Caco-2 (cell line): ENCODE results near the gene E2F8. TPM values are rescaled to one million over a fixed set of nuclear protein-coding genes. Genes with fewer than 3 reads are reported as not detected.

Experiments
- BruUV-seq: library from RNA; stranded (reverse); fragments of 400-500 nt; replicated peaks from 2 replicates; lab custom pipeline; 2021; lab: Mats Ljungman, UMichigan
- CTCF ChIA-PET: fragments of 300-600 bp; sonication (Branson Sonifier 250); formaldehyde crosslinking; loops from one replicate; lab custom pipeline; 2022; ENCODE audit warnings: antibody characterized with exemption; lab: Charles Lee
- POLR2A ChIA-PET: fragments of 300-600 bp; sonication (Branson Sonifier 250); formaldehyde crosslinking; loops from one replicate; lab custom pipeline; 2022; ENCODE audit warnings: antibody characterized with exemption; lab: Charles Lee
- DNase-seq, 2 experiments: peaks; one replicate each; pipeline versions ENCODE4 v3.0.0 to v3.0.0-alpha.2; 2020 to 2022
- H3K27me3 ChIP-seq: replicated peaks from 2 replicates; pipeline ENCODE4 v1.6.0; 2011; ENCODE audit warnings: low read length; ENCODE audit not compliant: control insufficient read depth, insufficient read depth
- H3K36me3 ChIP-seq: 2 replicates; pipeline ENCODE4 v1.5.1; 2011; ENCODE audit warnings: low read length; ENCODE audit not compliant: control insufficient read depth, insufficient read depth
- H3K4me1 ChIP-seq: fragments of 250-450 bp; sonication (Bioruptor Pico); 2 replicates; pipeline ENCODE4 v1.5.1; 2020; ENCODE audit warnings: mild to moderate bottlenecking
- H3K4me3 ChIP-seq: 2 replicates; pipeline ENCODE4 v1.5.1; 2011; ENCODE audit warnings: low read depth, mild to moderate bottlenecking, control low read depth, low read length
- H3K9me3 ChIP-seq: fragments of 250-450 bp; sonication (Bioruptor Pico); 2 replicates; pipeline ENCODE4 v1.5.1; 2020; ENCODE audit warnings: mild to moderate bottlenecking, moderate library complexity
- H3K27ac Mint-ChIP-seq: one replicate; pipeline ENCODE4 v1.8.0; 2022; ENCODE audit warnings: mixed read lengths; ENCODE audit not compliant: unreplicated experiment
- H3K27me3 Mint-ChIP-seq: one replicate; pipeline ENCODE4 v1.8.0; 2022; ENCODE audit warnings: mixed read lengths; ENCODE audit not compliant: insufficient read depth, unreplicated experiment
- H3K36me3 Mint-ChIP-seq: one replicate; pipeline ENCODE4 v1.8.0; 2022; ENCODE audit warnings: mild to moderate bottlenecking, mixed read lengths; ENCODE audit not compliant: insufficient read depth, unreplicated experiment
- H3K4me1 Mint-ChIP-seq: one replicate; pipeline ENCODE4 v1.8.0; 2022; ENCODE audit warnings: low read depth, mixed read lengths; ENCODE audit not compliant: unreplicated experiment
- H3K4me3 Mint-ChIP-seq: one replicate; pipeline ENCODE4 v1.8.0; 2022; ENCODE audit warnings: mild to moderate bottlenecking, moderate library complexity, mixed read lengths; ENCODE audit not compliant: unreplicated experiment
- H3K9me3 Mint-ChIP-seq: one replicate; pipeline ENCODE4 v1.8.0; 2022; ENCODE audit warnings: mixed read lengths; ENCODE audit not compliant: unreplicated experiment
- CTCF ChIP-seq, 2 experiments: fragments of 200-600 bp in 1 of 2; IDR thresholded peaks; 1 replicate in 1 of 2; 2 replicates in 1 of 2; pipeline versions ENCODE4 v1.5.1 to v1.8.0; 2011 to 2022; ENCODE audit warnings: antibody characterized with exemption in 1 of 2, control low read depth in 1 of 2, inconsistent platforms in 1 of 2, low read depth in 1 of 2, low read length in 1 of 2, mild to moderate bottlenecking in 1 of 2, moderate library complexity in 1 of 2; ENCODE audit not compliant: insufficient read depth in 1 of 2, severe bottlenecking in 1 of 2, unreplicated experiment in 1 of 2
- intact Hi-C: fragments of 100-400 bp; cut with micrococcal nuclease; formaldehyde crosslinking; loops from one replicate; pipeline ENCODE4 v1.10.0; 2022; ENCODE audit not compliant: unreplicated experiment
- total RNA-seq: library from RNA; stranded (reverse); gene quantifications from 2 replicates; pipeline ENCODE4 v1.2.3, GENCODE V29; 2022

Gene E2F8
- total RNA-seq, 1 experiment from 2014 or later = 38.1 TPM

- no peak overlapping the region for H3K4me3 ChIP-seq
- CTCF ChIA-PET = no interaction called here
- BruUV-seq = no TSS peak
Observed at GRCh38 chr11:19237381-19237780, 3.4 kb downstream of the E2F8 start.

GRCh38 chr11:19234231-19234817, 6.4 kb downstream of the E2F8 start:
- no TSS peak for BruUV-seq
- H3K4me1 ChIP-seq = peaks cover 13% of the 10 kb centered on the region
- Mint-ChIP-seq H3K4me1 (peaks cover 13% of the 10 kb centered on the region), H3K4me3 (no peak overlapping the region), H3K27me3 (no peaks in the 10 kb centered on the region), H3K27ac (no peak overlapping the region), H3K9me3 (no peaks in the 10 kb centered on the region), H3K36me3 (peaks cover 97% of the 10 kb centered on the region)
- ChIA-PET CTCF (interaction anchor here (0.6 kb wide), 1 partner anchor 25 kb away, joined by 5 read pairs; no protein-coding TSS in a partner anchor), POLR2A (no interaction called here)
- no peaks in the 10 kb centered on the region for H3K27me3 ChIP-seq
- H3K4me3 ChIP-seq = no peak overlapping the region
- no peak for TF ChIP-seq CTCF (IDR thresholded peaks at IDR 0.05; ENCODE audit: insufficient read depth in 1 of 2, low read depth in 1 of 2, low read length in 1 of 2, severe bottlenecking in 1 of 2, unreplicated experiment in 1 of 2)
- peaks cover 5% of the 10 kb centered on the region for H3K36me3 ChIP-seq
- intact Hi-C loops = no loop called here
- no peak for DNase-seq
- H3K9me3 ChIP-seq = no peaks in the 10 kb centered on the region

More at GRCh38 chr11:19237381-19237780, 3.4 kb downstream of the E2F8 start:
- POLR2A ChIA-PET = no interaction called here
- TF ChIP-seq CTCF (IDR thresholded peaks at IDR 0.05; ENCODE audit: insufficient read depth in 1 of 2, low read depth in 1 of 2, low read length in 1 of 2, severe bottlenecking in 1 of 2, unreplicated experiment in 1 of 2) = no peak
- no peak for DNase-seq
- Mint-ChIP-seq H3K4me1 (peaks cover 13% of the 10 kb centered on the region), H3K4me3 (no peak overlapping the region), H3K9me3 (no peaks in the 10 kb centered on the region), H3K27me3 (no peaks in the 10 kb centered on the region), H3K36me3 (peaks cover 86% of the 10 kb centered on the region), H3K27ac (no peak overlapping the region)
- Histone ChIP-seq H3K9me3 (no peaks in the 10 kb centered on the region), H3K4me1 (peaks cover 16% of the 10 kb centered on the region), H3K27me3 (no peaks in the 10 kb centered on the region), H3K36me3 (peaks cover 4% of the 10 kb centered on the region; the same call in 1 of the 2 replicates)
- intact Hi-C loops = no loop called here

- no peak overlapping the region for H3K27ac Mint-ChIP-seq
- H3K27me3 Mint-ChIP-seq = no peaks in the 10 kb centered on the region
- no TSS peak for BruUV-seq
- no peaks in the 10 kb centered on the region for H3K9me3 Mint-ChIP-seq
- H3K4me1 ChIP-seq = no peaks in the 10 kb centered on the region; the same call in 1 of the 2 replicates
- no peak for DNase-seq
- TF ChIP-seq CTCF (IDR thresholded peaks at IDR 0.05; ENCODE audit: insufficient read depth in 1 of 2, low read depth in 1 of 2, low read length in 1 of 2, severe bottlenecking in 1 of 2, unreplicated experiment in 1 of 2) = no peak
- H3K4me3 Mint-ChIP-seq = no peak overlapping the region
- ChIA-PET CTCF (no interaction called here), POLR2A (no interaction called here)
- no peaks in the 10 kb centered on the region for H3K27me3 ChIP-seq
- intact Hi-C loops = no loop called here
- H3K9me3 ChIP-seq = no peaks in the 10 kb centered on the region
- H3K4me3 ChIP-seq = no peak overlapping the region
- peaks cover 99% of the 10 kb centered on the region for H3K36me3 Mint-ChIP-seq
- H3K4me1 Mint-ChIP-seq = peaks cover 7% of the 10 kb centered on the region
- peaks cover 6% of the 10 kb centered on the region for H3K36me3 ChIP-seq
Observed at GRCh38 chr11:19232910-19233503, 7.7 kb downstream of the E2F8 start.
